HepG2 (cell line): ENCODE results near the gene SULT1C4. TPM values are rescaled to one million over a fixed set of nuclear protein-coding genes. Genes with fewer than 3 reads are reported as not detected.

ENCODE experiments used
- ATAC-seq: fragments of 200-7000 bp; cut with Tn5 transposase; 3 replicates; pipeline ENCODE4 v1.9.1; 2020; ENCODE audit warnings: mild to moderate bottlenecking, moderate library complexity
- BruUV-seq: library from RNA; stranded (reverse); fragments of 400-500 nt; replicated peaks from 2 replicates; lab custom pipeline; 2021; lab: Mats Ljungman, UMichigan
- CTCF ChIA-PET: fragments of 300-600 bp; formaldehyde crosslinking; extraction: SDS; loops from one replicate; lab custom pipeline; 2021; ENCODE audit warnings: low total read pairs, inconsistent platforms, low intra/inter-chr PET ratio; lab: Yijun Ruan, JAX
- POLR2A ChIA-PET: fragments of 350-600 bp; sonication (Branson Sonifier 250); formaldehyde crosslinking; loops from one replicate; lab custom pipeline; 2020; ENCODE audit warnings: antibody characterized with exemption, inconsistent platforms; lab: Yijun Ruan, JAX
- DNase-seq: peaks from one replicate; pipeline ENCODE4 v3.0.0-alpha.2; 2015; ENCODE audit warnings: low spot score
- FAIRE-seq: peaks from 3 replicates; lab custom pipeline; 2011; peaks lifted over from hg19 to GRCh38; lab: Jason Lieb, UNC
- H2AFZ ChIP-seq: one replicate; pipeline ENCODE4 v1.6.1; 2011; ENCODE audit warnings: low read length, inconsistent platforms
- H3K27ac ChIP-seq: fragments of 300-600 bp; 3 replicates; pipeline ENCODE4 v1.8.0; 2011; ENCODE audit warnings: mixed run types, mild to moderate bottlenecking, mixed read lengths, low read length, inconsistent platforms; ENCODE audit not compliant: insufficient read depth; ENCODE audit errors: extremely low read length
- H3K27me3 ChIP-seq, 2 experiments: fragments of 200-600 bp in 1 of 2; 2 replicates in 1 of 2; 3 replicates in 1 of 2; pipeline versions ENCODE4 v1.6.0 to v1.8.0; 2011; ENCODE audit warnings: low read length in 2 of 2, mild to moderate bottlenecking in 2 of 2, moderate library complexity in 2 of 2, inconsistent platforms in 1 of 2; ENCODE audit not compliant: insufficient read depth in 2 of 2, control insufficient read depth in 1 of 2
- H3K36me3 ChIP-seq, 2 experiments: fragments of 200-600 bp in 1 of 2; replicated peaks in 1 of 2; 2 replicates in 1 of 2; 3 replicates in 1 of 2; pipeline versions ENCODE4 v1.5.1 to v1.8.0; 2011; ENCODE audit warnings: low read length in 2 of 2, inconsistent platforms in 1 of 2; ENCODE audit not compliant: insufficient read depth in 2 of 2, control insufficient read depth in 1 of 2
- H3K4me1 ChIP-seq: 2 replicates; pipeline ENCODE4 v1.5.1; 2012; ENCODE audit warnings: low read length, inconsistent platforms; ENCODE audit not compliant: insufficient read depth
- H3K4me2 ChIP-seq: 2 replicates; pipeline ENCODE4 v1.6.0; 2011; ENCODE audit warnings: low read depth, low read length, inconsistent platforms
- H3K4me3 ChIP-seq, 3 experiments: fragments of 200-600 bp in 1 of 3; sonication (generic), shearing (Covaris generic) in 1 of 3; replicated peaks in 1 of 3; 2 replicates each; pipeline ENCODE4 v1.5.1; 2011 to 2016; ENCODE audit warnings: low read length in 3 of 3, inconsistent platforms in 2 of 3, low read depth in 2 of 3, mild to moderate bottlenecking in 2 of 3, control low read depth in 1 of 3, mixed read lengths in 1 of 3; ENCODE audit not compliant: insufficient read depth in 1 of 3
- H3K79me2 ChIP-seq: one replicate; pipeline ENCODE4 v1.6.1; 2011; ENCODE audit warnings: low read length, inconsistent platforms; ENCODE audit not compliant: insufficient read depth
- H3K9ac ChIP-seq: 2 replicates; pipeline ENCODE4 v1.6.0; 2011; ENCODE audit warnings: mild to moderate bottlenecking, low read depth, low read length, inconsistent platforms; ENCODE audit not compliant: insufficient read depth
- H3K9me3 ChIP-seq: 2 replicates; pipeline ENCODE4 v1.5.1; 2012; ENCODE audit warnings: mild to moderate bottlenecking, low read length
- H4K20me1 ChIP-seq: 2 replicates; pipeline ENCODE4 v1.6.0; 2011; ENCODE audit warnings: inconsistent platforms, mild to moderate bottlenecking, low read length, moderate library complexity; ENCODE audit not compliant: insufficient read depth
- ARID2 ChIP-seq: sonication (generic); formaldehyde crosslinking; IDR thresholded peaks from 2 replicates; pipeline ENCODE4 v1.8.1; 2022; ENCODE audit warnings: mild to moderate bottlenecking, missing genetic modification reagents, borderline replicate concordance
- PAF1 ChIP-seq: IDR thresholded peaks from 2 replicates; pipeline ENCODE4 v1.6.1; 2016; ENCODE audit warnings: missing genetic modification reagents, missing compliant biosample characterization
- ZBTB1 ChIP-seq: sonication (generic); formaldehyde crosslinking; IDR thresholded peaks from 2 replicates; pipeline ENCODE4 v1.4.0; 2020; ENCODE audit warnings: missing genetic modification reagents, borderline replicate concordance
- ZMAT5 ChIP-seq: sonication (generic); formaldehyde crosslinking; IDR thresholded peaks from 2 replicates; pipeline ENCODE4 v1.5.0; 2020; ENCODE audit warnings: mild to moderate bottlenecking, low read depth, missing genetic modification reagents, borderline replicate concordance
- WGBS: methylation state at CpG from one replicate; pipeline ENCODE4 v1.1.6; 2017; ENCODE audit warnings: low lambda C conversion rate; 5-methylcytosine and 5-hydroxymethylcytosine counted together
- in situ Hi-C: cut with HindIII; loops from 2 replicates; pipeline ENCODE4 v1.10.0; 2017; ENCODE audit warnings: low pct_unique_long_range_greater_than_20kb; ENCODE audit not compliant: extremely low pct_ligation_motif_present
- intact Hi-C: fragments of 100-400 bp; cut with micrococcal nuclease; formaldehyde crosslinking; loops from one replicate; pipeline ENCODE4 v1.10.0; 2022; ENCODE audit not compliant: unreplicated experiment
- polyA plus RNA-seq, 8 experiments: library from polyadenylated mRNA; depleted of rRNA in 3 of 8; stranded (reverse) in 7 of 8; unstranded in 1 of 8; fragments of >200 nt; fragmentation: Illumina TruSeq in 4 of 8; extraction: Trizol in 4 of 8; gene quantifications; 2 replicates each; pipeline versions ENCODE4 v1.2.1 to v1.2.3, GENCODE V29; 2011 to 2016; ENCODE audit warnings: low read depth in 4 of 8, missing spikeins in 1 of 8, mixed read lengths in 1 of 8; ENCODE audit not compliant: insufficient read depth in 1 of 8
- total RNA-seq, 5 experiments: library from RNA; depleted of rRNA; stranded (reverse); fragments of >200 nt; fragmentation: Illumina TruSeq; extraction: Trizol; gene quantifications; 2 replicates each; pipeline ENCODE4 v1.2.3, GENCODE V29; 2016; ENCODE audit warnings: low read depth in 1 of 5
- TF ChIP-seq, protein P1 (sequence below): IDR thresholded peaks from 2 replicates; pipeline ENCODE4 v1.6.1; 2012; ENCODE audit warnings: low read length, improper control_type of control experiment
- TF ChIP-seq, protein P2 (sequence below): sonication (generic); formaldehyde crosslinking; IDR thresholded peaks from 2 replicates; pipeline ENCODE4 v1.5.1; 2020; ENCODE audit warnings: mild to moderate bottlenecking, missing genetic modification reagents, moderate library complexity

The SULT1C4 gene
- total and polyA plus RNA-seq, 2 of the 13 experiments (the other 11 are each of a cell fraction or from before 2014, with no cell fraction given), result 1.3 to 8.6 TPM

DNA sequence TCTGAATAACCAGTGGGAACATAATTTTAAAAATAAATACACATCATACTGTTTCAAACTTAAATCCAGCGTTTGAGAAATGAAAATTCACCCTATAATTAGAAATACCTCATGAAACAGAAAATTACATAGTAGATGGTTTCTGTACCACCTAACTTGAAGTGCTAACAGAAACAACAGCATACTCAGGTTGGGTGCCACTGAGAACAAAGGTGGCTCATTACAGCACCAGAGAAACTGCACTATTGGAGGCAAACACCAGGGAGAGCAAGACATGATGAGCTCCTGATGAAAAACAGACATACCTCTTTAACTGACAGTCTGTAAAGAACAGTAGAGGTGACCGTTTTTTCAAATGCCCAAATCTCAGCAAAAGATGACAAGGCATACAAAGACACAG lies 12.6 kb downstream of the SULT1C4 start:
- H3K4me3 ChIP-seq, result no peak overlapping the region
- H3K27ac ChIP-seq, result no peak overlapping the region
- ChIA-PET CTCF (no interaction called here), POLR2A (interaction anchor here (1.0 kb wide), 1 partner anchor 13 kb away, joined by 3 read pairs; the partner anchor contains the start of gene SULT1C4)
- BruUV-seq, result no TSS peak
- in situ Hi-C loops, result no loop called here
- intact Hi-C loops, result loop anchor here (10.0 kb wide), 1 partner anchor 176 kb away; no protein-coding TSS in a partner anchor
- H3K79me2 ChIP-seq, result no peaks in the 10 kb centered on the region
- H3K27me3 ChIP-seq, result no peaks in the 10 kb centered on the region
- H3K9ac ChIP-seq, result no peak overlapping the region
- no peak overlapping the region for H2AFZ ChIP-seq
- peaks cover 10% of the 10 kb centered on the region for H3K9me3 ChIP-seq
- WGBS, result 46% methylated on average over 2 of the region's 2 CpGs
- TF ChIP-seq PAF1 (CRISPR knock-in tag) (no peak), ZMAT5 (CRISPR knock-in tag) (no peak), ARID2 (no peak), ZBTB1 (CRISPR knock-in tag) (no peak)
- TF ChIP-seq, protein P1, sequence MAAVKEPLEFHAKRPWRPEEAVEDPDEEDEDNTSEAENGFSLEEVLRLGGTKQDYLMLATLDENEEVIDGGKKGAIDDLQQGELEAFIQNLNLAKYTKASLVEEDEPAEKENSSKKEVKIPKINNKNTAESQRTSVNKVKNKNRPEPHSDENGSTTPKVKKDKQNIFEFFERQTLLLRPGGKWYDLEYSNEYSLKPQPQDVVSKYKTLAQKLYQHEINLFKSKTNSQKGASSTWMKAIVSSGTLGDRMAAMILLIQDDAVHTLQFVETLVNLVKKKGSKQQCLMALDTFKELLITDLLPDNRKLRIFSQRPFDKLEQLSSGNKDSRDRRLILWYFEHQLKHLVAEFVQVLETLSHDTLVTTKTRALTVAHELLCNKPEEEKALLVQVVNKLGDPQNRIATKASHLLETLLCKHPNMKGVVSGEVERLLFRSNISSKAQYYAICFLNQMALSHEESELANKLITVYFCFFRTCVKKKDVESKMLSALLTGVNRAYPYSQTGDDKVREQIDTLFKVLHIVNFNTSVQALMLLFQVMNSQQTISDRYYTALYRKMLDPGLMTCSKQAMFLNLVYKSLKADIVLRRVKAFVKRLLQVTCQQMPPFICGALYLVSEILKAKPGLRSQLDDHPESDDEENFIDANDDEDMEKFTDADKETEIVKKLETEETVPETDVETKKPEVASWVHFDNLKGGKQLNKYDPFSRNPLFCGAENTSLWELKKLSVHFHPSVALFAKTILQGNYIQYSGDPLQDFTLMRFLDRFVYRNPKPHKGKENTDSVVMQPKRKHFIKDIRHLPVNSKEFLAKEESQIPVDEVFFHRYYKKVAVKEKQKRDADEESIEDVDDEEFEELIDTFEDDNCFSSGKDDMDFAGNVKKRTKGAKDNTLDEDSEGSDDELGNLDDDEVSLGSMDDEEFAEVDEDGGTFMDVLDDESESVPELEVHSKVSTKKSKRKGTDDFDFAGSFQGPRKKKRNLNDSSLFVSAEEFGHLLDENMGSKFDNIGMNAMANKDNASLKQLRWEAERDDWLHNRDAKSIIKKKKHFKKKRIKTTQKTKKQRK, result no peak
- TF ChIP-seq, protein P2, sequence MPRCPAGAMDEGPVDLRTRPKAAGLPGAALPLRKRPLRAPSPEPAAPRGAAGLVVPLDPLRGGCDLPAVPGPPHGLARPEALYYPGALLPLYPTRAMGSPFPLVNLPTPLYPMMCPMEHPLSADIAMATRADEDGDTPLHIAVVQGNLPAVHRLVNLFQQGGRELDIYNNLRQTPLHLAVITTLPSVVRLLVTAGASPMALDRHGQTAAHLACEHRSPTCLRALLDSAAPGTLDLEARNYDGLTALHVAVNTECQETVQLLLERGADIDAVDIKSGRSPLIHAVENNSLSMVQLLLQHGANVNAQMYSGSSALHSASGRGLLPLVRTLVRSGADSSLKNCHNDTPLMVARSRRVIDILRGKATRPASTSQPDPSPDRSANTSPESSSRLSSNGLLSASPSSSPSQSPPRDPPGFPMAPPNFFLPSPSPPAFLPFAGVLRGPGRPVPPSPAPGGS (CRISPR knock-in tag), result no peak
- no peak overlapping the region for H3K4me2 ChIP-seq
- ATAC-seq (no peak), DNase-seq (no peak), FAIRE-seq (no peak)
- H3K4me1 ChIP-seq, result peaks cover 27% of the 10 kb centered on the region
- no peaks in the 10 kb centered on the region for H4K20me1 ChIP-seq
- H3K36me3 ChIP-seq, result no peaks in the 10 kb centered on the region
